NCI-H2196 (cell line): ENCODE results near the gene PAIP2B.

ENCODE experiments used
- DNase-seq: peaks from one replicate; lab custom pipeline; 2025; ENCODE audit not compliant: unreplicated experiment; lab: John Stamatoyannopoulos, UW

The PAIP2B gene

DNA sequence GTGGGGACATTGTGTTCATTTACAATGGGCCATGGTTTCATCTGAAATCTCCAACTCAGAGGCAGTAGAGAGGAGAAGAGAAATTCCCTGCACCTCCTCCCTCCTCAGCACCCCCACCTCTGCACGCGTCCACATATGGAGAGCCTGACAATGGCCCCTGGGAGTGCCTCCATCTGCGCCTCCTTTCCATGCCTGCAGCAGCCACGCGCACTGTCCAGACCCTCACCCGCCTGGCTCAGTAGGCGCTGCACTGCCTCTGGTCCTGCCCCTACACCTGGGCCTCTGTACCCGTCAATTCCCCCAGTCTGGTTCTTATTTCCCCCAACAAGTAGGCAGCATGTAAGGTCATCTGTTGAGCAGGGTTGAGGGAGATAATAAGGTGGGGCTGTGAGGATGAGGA is 72.6 kb downstream of the PAIP2B start:
- DNase-seq = no peak

DNA sequence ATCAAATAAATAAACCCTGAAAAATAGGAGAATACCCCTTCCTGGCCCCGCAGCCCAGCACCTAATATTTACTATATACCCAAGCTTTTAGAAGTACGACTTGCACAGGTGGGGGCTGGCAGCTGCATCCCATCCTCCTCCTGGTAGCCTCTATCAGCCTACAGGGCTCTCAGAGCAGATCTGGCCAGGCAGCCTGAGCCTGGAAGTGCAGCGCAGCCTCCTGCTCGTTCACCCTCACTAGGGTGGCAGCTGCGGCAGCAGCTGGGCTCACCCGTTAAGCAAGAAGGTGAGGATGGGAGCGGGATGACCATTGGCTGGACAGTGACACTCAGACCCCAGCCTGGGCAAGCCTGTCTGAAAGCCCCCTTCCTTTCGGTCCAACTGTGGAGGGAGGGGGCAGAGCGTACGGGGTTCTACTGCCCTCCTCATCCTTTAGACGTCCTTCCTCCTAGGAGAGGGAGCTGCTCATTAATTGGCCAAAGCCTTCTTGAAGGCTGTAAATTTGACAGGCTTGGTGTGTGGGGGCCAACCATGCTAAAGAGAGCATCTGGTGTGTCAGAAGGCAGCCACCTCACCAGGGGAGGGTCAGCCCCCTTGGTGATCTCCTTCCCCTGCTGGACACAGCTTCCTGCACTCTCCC is 73.2 kb downstream of the PAIP2B start:
- DNase-seq = no peak

DNA sequence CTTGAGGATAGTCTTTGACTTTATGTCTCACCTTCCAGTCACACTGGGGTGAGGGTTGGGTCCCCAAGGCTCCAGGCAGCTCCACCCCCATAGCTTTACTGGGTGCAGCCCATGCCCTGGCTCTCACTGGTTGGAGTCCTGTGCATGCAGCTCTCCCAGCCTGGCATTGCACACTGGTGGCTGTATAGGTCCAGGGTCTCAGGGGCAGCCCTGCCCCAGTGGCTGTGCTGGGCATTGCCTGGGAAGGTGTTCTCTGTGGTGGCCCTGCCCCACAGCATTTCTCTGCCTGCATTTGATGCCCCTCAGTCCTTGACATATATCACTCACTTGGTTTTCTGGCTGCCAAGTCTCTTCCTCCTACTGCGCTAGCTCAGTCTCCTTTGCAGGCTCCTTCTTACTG is 75.3 kb downstream of the PAIP2B start:
- no peak for DNase-seq

DNA sequence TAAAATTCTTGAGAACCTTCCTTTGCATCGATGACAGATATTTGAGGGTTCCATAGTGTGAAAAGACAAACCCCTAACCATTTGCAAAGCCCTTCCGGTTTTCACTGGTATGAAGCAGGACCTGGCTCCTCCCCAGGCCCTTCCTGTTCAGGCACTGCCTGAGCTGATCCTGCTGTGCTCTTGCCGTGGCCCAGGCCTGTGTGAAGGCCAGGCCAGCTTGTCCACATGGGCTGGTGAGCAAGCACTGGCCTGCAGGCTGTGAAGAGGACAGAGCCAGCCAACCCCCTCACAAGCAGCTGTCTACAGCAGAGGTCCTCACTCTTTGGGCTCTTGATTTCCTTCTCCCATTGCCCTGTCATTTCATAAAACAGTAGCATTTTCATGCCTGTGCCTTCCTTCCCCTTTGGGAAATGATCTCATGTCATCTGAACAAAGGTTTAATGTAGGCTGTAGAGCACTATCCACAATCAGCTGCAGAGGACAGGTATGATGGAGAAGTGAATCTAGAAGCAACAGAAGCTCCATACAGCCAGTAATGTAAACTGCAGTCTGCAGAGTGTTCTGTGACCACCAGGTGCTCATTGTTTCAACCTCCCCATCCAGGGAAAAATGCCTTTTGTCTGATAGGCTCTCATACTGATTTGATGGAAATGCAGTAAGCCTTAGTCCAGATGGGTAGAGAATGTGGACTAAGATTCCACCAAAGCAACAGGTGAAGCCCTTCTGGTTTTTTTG is 76.7 kb downstream of the PAIP2B start:
- DNase-seq = no peak

DNA sequence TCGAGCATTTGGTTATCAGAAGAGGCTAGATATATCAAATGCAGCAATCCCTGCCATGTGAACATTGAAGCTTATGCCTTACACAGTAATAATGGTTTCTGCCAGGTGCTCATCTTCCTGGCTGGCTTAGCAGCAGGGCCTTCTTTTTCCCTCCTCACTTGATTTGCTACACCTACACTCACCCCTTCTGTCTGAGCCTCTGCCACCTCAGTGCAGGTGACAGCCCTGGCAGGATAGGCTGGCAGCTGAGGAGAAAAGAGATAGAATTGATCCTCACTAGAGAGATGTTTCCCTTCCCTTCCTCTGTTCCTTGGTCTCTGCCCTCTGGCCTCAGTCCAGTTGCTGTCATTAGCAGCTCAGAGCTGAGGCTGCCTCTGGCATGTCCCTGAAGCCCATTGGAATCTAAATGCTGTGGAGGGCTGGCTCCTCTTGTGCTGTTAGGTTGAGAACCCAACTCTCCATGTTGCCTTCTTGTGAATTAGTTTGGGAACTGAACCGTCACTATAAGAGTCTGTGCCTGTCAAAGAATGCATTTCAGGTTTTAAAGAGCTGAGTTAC is 78.3 kb downstream of the PAIP2B start:
- DNase-seq = no peak

DNA sequence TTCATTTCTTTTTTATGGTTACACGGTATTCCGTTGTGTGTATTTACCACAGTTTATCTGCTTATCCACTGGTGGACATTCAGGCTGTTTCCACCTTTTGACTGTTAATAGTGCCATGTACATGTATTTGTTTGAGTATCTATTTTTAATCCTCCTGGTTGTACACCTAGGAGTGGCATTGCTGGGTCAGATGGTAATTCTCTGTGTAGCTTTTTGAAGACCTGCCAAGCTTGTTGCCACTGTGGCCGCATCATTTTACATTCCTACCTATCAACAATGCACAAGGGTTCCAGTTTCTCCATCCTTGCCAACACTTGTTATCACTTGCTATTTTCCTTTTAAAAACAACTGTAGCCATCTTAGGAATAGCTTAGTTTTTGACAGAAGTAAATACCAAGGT is 83.1 kb downstream of the PAIP2B start:
- DNase-seq = no peak

DNA sequence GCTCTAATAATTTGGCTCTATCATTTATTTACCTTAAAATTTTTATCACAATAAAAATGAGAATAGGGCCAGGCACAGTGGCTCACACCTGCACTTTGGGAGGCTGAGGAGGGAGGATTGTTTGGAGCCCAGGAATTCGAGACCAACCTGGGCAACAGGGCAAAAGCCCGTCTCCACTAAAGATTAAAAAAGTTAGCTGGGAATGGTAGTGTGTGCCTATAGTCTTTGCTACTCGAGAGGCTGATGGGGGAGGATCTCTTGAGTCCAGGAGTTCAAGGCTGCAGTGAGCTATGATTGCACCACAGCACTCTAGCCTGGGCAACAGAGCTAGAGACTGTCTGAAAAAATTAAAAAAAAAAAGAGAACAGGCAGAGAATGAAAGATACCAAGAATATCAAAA is 90.7 kb downstream of the PAIP2B start:
- no peak for DNase-seq

DNA sequence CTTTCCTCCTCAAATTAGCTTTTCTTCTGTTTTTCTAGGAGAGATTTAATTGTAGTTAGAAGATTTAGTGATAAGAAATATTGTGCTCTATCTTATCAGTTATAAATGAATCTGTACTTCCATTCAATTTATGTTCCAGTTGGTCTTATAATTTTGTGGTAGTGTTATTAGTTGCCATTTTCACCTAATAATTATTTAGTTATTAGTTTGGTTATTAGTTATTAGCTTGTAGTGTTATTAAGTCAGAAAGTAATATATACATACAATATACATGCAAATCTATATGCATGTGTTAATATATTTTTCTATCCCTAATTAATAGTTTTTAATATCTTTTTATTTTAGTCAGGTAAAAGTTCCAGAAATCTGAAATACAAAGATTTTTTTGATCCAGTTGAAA is 93.3 kb downstream of the PAIP2B start:
- no peak for DNase-seq
